Rectal smooth muscle tissue (tissue), 1 donor: ENCODE data around the gene VAV2.
"Not testable (repeated sequence)": the region's sequence is repeated elsewhere in the genome, so short reads cannot be mapped to it uniquely, and the experiment has no call there.

ENCODE experiments used
- H3K27ac ChIP-seq: one replicate; pipeline ENCODE4 v1.7.0; 2013; ENCODE audit warnings: low read depth, low read length, inconsistent platforms
- H3K27me3 ChIP-seq: one replicate; pipeline ENCODE4 v1.7.0; 2013; ENCODE audit warnings: low read length; ENCODE audit not compliant: control insufficient read depth, insufficient read depth
- H3K36me3 ChIP-seq: one replicate; pipeline ENCODE4 v1.7.0; 2013; ENCODE audit warnings: low read length; ENCODE audit not compliant: control insufficient read depth, insufficient read depth
- H3K4me1 ChIP-seq: one replicate; pipeline ENCODE4 v1.7.0; 2013; ENCODE audit warnings: low read length; ENCODE audit not compliant: control insufficient read depth, insufficient read depth
- H3K4me3 ChIP-seq: one replicate; pipeline ENCODE4 v1.7.0; 2013; ENCODE audit warnings: low read length
- H3K9ac ChIP-seq: one replicate; pipeline ENCODE4 v1.7.0; 2013; ENCODE audit warnings: low read length

Gene VAV2

GRCh38 chr9:133962341-133962740 is 29.8 kb downstream of the VAV2 start:
- H3K27ac ChIP-seq: no peak overlapping the region
- H3K9ac ChIP-seq: no peak overlapping the region

GRCh38 chr9:133961226-133962165 is 30.6 kb downstream of the VAV2 start:
- H3K27ac ChIP-seq: no peak overlapping the region
- H3K4me3 ChIP-seq: no peak overlapping the region
- H3K36me3 ChIP-seq: no peaks in the 10 kb centered on the region
- no peaks in the 10 kb centered on the region for H3K4me1 ChIP-seq
- no peak overlapping the region for H3K9ac ChIP-seq
- no peaks in the 10 kb centered on the region for H3K27me3 ChIP-seq

More at GRCh38 chr9:133962341-133962740, 29.8 kb downstream of the VAV2 start:
- Histone ChIP-seq H3K27me3 (no peaks in the 10 kb centered on the region), H3K4me1 (no peaks in the 10 kb centered on the region), H3K4me3 (no peak overlapping the region), H3K36me3 (no peaks in the 10 kb centered on the region)

GRCh38 chr9:133960568-133961129 is 31.5 kb downstream of the VAV2 start:
- Histone ChIP-seq H3K27ac (no peak overlapping the region), H3K4me1 (no peaks in the 10 kb centered on the region), H3K4me3 (no peak overlapping the region)

GRCh38 chr9:133959966-133960567 is 32.1 kb downstream of the VAV2 start:
- Histone ChIP-seq H3K9ac (no peak overlapping the region), H3K27me3 (no peaks in the 10 kb centered on the region), H3K4me3 (no peak overlapping the region), H3K4me1 (no peaks in the 10 kb centered on the region), H3K27ac (no peak overlapping the region), H3K36me3 (no peaks in the 10 kb centered on the region)

More at GRCh38 chr9:133960568-133961129, 31.5 kb downstream of the VAV2 start:
- no peaks in the 10 kb centered on the region for H3K36me3 ChIP-seq
- H3K27me3 ChIP-seq: no peaks in the 10 kb centered on the region
- H3K9ac ChIP-seq: no peak overlapping the region

GRCh38 chr9:133959171-133959570 is 33.0 kb downstream of the VAV2 start:
- no peak overlapping the region for H3K27ac ChIP-seq
- H3K4me3 ChIP-seq: no peak overlapping the region
- no peaks in the 10 kb centered on the region for H3K4me1 ChIP-seq
- no peaks in the 10 kb centered on the region for H3K36me3 ChIP-seq
- no peaks in the 10 kb centered on the region for H3K27me3 ChIP-seq
- no peak overlapping the region for H3K9ac ChIP-seq

- H3K27me3 ChIP-seq: no peaks in the 10 kb centered on the region
- no peak overlapping the region for H3K27ac ChIP-seq
- H3K4me3 ChIP-seq: no peak overlapping the region
- no peaks in the 10 kb centered on the region for H3K4me1 ChIP-seq
- H3K9ac ChIP-seq: no peak overlapping the region
- no peaks in the 10 kb centered on the region for H3K36me3 ChIP-seq
Observed at GRCh38 chr9:133958756-133959155, 33.4 kb downstream of the VAV2 start.

- not testable (repeated sequence) for H3K36me3 ChIP-seq, H3K4me3 ChIP-seq, H3K9ac ChIP-seq, H3K27me3 ChIP-seq, H3K4me1 ChIP-seq, H3K27ac ChIP-seq
Observed at GRCh38 chr9:133957772-133958171, 34.4 kb downstream of the VAV2 start.

GRCh38 chr9:133957328-133957727 is 34.8 kb downstream of the VAV2 start:
- Histone ChIP-seq H3K9ac (no peak overlapping the region), H3K4me1 (no peaks in the 10 kb centered on the region), H3K27ac (no peak overlapping the region), H3K4me3 (no peak overlapping the region), H3K27me3 (no peaks in the 10 kb centered on the region), H3K36me3 (no peaks in the 10 kb centered on the region)

- peak overlapping the region; percentile 32 for H3K27ac ChIP-seq
- no peaks in the 10 kb centered on the region for H3K4me1 ChIP-seq
- H3K4me3 ChIP-seq: no peak overlapping the region
- H3K9ac ChIP-seq: no peak overlapping the region
- no peaks in the 10 kb centered on the region for H3K36me3 ChIP-seq
- no peaks in the 10 kb centered on the region for H3K27me3 ChIP-seq
Observed at GRCh38 chr9:133956520-133957076, 35.5 kb downstream of the VAV2 start.

GRCh38 chr9:133955821-133956411 is 36.2 kb downstream of the VAV2 start:
- Histone ChIP-seq H3K27ac (no peak overlapping the region), H3K4me1 (no peaks in the 10 kb centered on the region), H3K36me3 (no peaks in the 10 kb centered on the region), H3K4me3 (peak overlapping the region; percentile 1), H3K27me3 (no peaks in the 10 kb centered on the region), H3K9ac (no peak overlapping the region)

GRCh38 chr9:133954862-133955529 is 37.1 kb downstream of the VAV2 start:
- Histone ChIP-seq H3K27me3 (no peaks in the 10 kb centered on the region), H3K4me3 (no peak overlapping the region), H3K36me3 (no peaks in the 10 kb centered on the region), H3K27ac (no peak overlapping the region), H3K4me1 (no peaks in the 10 kb centered on the region), H3K9ac (no peak overlapping the region)
